Kidney tubule cell (primary cell): ENCODE measurements around the gene XIRP2.

Source experiments
- DNase-seq: peaks from one replicate; pipeline ENCODE4 v3.0.0-alpha.2; 2018; ENCODE audit warnings: low spot score

XIRP2 gene

GRCh38 chr2:167292430-167293171 is 404.3 kb downstream of the XIRP2 start, which contains the start of gene B3GALT1:
Gene B3GALT1 (plus strand): TSS chr2:167293001.
- peak; percentile 92 for DNase-seq

GRCh38 chr2:167293172-167293781 is 405.0 kb downstream of the XIRP2 start:
- DNase-seq, result peak; percentile 17

- peak; percentile 1 for DNase-seq
Observed at GRCh38 chr2:167293943-167294775, 405.9 kb downstream of the XIRP2 start.

GRCh38 chr2:167294776-167295140 is 406.5 kb downstream of the XIRP2 start:
- DNase-seq, result no peak

GRCh38 chr2:167297292-167297691 is 409.0 kb downstream of the XIRP2 start:
- no peak for DNase-seq

GRCh38 chr2:167298017-167298416 is 409.7 kb downstream of the XIRP2 start:
- DNase-seq, result no peak
